COLO668 (cell line): Measurements from ENCODE around the gene TEX29.

Experiments
- DNase-seq: peaks from one replicate; lab custom pipeline; 2025; ENCODE audit not compliant: unreplicated experiment; lab: John Stamatoyannopoulos, UW

Gene TEX29

DNA sequence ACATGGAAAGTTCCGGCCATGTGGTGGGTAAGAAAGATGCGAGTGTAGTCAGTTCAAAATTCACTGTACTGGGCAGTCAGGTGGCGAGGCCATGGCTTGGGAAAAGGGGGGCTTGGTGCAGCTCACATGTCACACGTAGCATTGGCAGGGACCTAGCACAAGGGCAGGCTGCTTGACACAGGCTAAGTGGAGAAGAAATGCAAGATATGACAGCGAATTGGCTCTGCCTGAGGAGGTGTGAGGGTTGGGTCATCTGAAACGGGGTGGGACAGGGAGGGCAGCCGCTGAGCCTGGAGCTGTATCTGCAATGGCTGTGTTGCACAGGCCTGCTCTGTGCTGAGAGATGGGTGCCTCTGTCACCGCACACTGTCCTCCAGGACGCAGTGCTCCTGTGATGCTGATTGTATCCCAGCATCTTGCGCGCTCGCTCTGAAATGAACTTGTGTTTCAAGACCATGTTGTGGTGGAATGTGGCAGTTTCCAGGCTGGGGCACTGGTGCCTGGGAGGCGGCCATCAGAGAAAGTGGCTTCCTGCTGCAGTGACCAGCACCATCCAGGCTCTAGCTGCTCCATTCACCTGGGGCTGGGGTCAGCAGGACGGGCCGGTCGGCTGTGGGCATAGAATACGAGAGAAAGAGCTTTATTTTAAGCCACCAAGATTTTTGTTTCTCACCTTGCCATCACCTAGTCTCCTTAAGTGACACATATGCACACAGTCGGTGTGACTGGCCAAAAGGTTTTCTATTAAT lies 70.3 kb downstream of the TEX29 start:
- DNase-seq = no peak

DNA sequence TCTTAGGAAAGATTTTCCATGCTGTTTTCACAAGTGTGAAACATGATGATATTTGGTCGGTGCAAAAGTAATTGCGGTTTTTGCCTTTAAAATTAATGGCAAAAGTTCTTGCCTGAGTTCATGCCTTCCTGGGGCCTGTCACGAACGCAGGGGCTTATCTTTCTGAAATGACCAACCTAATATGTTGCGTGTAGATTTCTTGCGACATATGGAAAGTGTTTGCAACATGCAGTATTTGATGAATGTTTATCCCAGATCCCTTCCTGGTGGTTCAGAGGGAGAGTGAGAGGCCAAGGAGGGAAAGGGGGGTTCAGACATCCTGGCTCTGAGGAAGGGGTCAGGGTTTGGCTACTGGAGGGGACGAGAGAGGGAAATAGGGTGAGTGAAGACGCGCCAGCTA lies 72.0 kb downstream of the TEX29 start:
- DNase-seq = no peak

DNA sequence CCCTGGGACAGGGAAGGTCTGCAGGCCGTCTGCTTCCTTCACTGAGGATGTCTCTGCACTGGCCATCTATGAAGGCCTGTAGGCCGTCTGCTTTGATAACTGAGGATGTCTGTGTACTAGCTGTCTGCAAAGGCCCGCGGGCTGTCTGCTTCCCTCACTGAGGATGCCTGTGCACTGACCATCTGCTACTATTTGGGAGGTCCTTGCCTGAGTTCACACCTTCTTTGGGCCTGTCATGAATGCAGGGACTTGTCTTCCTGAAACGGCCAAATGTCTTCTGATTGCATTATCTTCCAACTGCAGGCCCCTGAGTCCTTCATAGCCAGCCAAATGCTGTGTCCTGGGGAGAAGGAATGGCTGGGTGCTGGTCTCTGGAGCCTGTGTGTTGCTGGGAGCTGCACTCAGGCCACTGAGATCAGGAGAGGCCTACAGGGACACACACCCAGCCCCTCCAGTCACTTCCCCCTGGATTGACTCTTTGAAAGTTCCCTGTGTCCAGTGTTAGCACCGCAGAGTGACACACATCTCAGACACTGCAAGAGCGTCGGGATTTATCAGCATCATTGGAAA lies 72.9 kb downstream of the TEX29 start:
- no peak for DNase-seq
